Peyer's patch (tissue), 4 donors: Measurements from ENCODE around the gene TMX4.

Experiments used
- CTCF ChIP-seq, 6 experiments: fragments of 450-650 bp in 4 of 6; fragments of 200-600 bp in 2 of 6; sonication (generic) in 1 of 6; IDR thresholded peaks; one replicate each; pipeline ENCODE4 v1.5.1; 2017 to 2019; ENCODE audit warnings: antibody characterized with exemption in 6 of 6, mild to moderate bottlenecking in 3 of 6, moderate library complexity in 1 of 6
- POLR2A ChIP-seq, 2 donors: fragments of 450-650 bp; IDR thresholded peaks; one replicate each; pipeline ENCODE4 v1.5.1; 2017; ENCODE audit warnings: antibody characterized with exemption in 2 of 2, mild to moderate bottlenecking in 2 of 2, moderate library complexity in 2 of 2

GRCh38 chr20:8018958-8019245 lies 659 bp downstream of the TMX4 start:
- TF ChIP-seq CTCF (IDR thresholded peaks at IDR 0.05) (peak in 4 of 6 experiments; percentile 20 to 51 (median 32)), POLR2A (IDR thresholded peaks at IDR 0.05) (peak in 1 of 2 donors; percentile 4)
